Body of pancreas (tissue), 4 donors: Measurements from ENCODE around the gene GSTA4. TPM values are rescaled to one million over a fixed set of nuclear protein-coding genes. Genes with fewer than 3 reads are reported as not detected.
"Not testable (repeated sequence)": the region's sequence is repeated elsewhere in the genome, so short reads cannot be mapped to it uniquely, and the experiment has no call there.

Experiments
- ATAC-seq: fragments of 150-250 bp; one replicate; pipeline ENCODE4 v1.9.1; 2016
- DNase-seq, 4 donors: peaks; one replicate each; pipeline ENCODE4 v3.0.0-alpha.2; 2019
- H3K27ac ChIP-seq, 4 donors: fragments of 200-600 bp; sonication (generic); 1 replicate in 3 of 4; 2 replicates in 1 of 4; pipeline versions ENCODE4 v1.5.1 to v1.6.1; 2016 to 2019; ENCODE audit warnings: mild to moderate bottlenecking in 1 of 4, mixed read lengths in 1 of 4, moderate library complexity in 1 of 4
- H3K27me3 ChIP-seq, 2 donors: fragments of 200-600 bp; sonication (generic); one replicate each; pipeline ENCODE4 v1.6.0; 2016; ENCODE audit warnings: mild to moderate bottlenecking in 1 of 2
- H3K36me3 ChIP-seq, 2 donors: fragments of 200-600 bp; sonication (generic); replicated peaks in 1 of 2; 2 replicates each; pipeline ENCODE4 v1.5.1; 2016; ENCODE audit warnings: low read depth in 2 of 2; ENCODE audit not compliant: insufficient read depth in 1 of 2
- H3K4me1 ChIP-seq: fragments of 200-600 bp; sonication (generic); one replicate; pipeline ENCODE4 v1.6.0; 2016
- H3K4me3 ChIP-seq, 2 donors: fragments of 200-600 bp; sonication (generic); 1 replicate in 1 of 2; 2 replicates in 1 of 2; pipeline ENCODE4 v1.5.1; 2016 to 2019
- H3K9me3 ChIP-seq, 3 donors: fragments of 200-600 bp; sonication (generic); 1 replicate in 2 of 3; 2 replicates in 1 of 3; pipeline ENCODE4 v1.5.1; 2016
- POLR2A ChIP-seq, 3 donors: fragments of 450-650 bp; IDR thresholded peaks; one replicate each; pipeline ENCODE4 v1.6.1; 2016; ENCODE audit warnings: antibody characterized with exemption in 3 of 3, mild to moderate bottlenecking in 2 of 3
- WGBS, 2 donors: methylation state at CpG; one replicate each; pipeline ENCODE4 v1.1.5; 2017; 5-methylcytosine and 5-hydroxymethylcytosine counted together
- intact Hi-C: fragments of 100-400 bp; cut with DNase I; formaldehyde crosslinking; loops from one replicate; pipeline ENCODE4 v1.15.1; 2023
- total RNA-seq, 2 donors: library from RNA; depleted of rRNA; stranded (reverse); fragments of >200 nt; gene quantifications; one replicate each; pipeline ENCODE4 v1.1.0, GENCODE V29; 2016
- TF ChIP-seq, protein P1 (sequence below), 7 experiments: fragments of 450-650 bp in 4 of 7; fragments of 200-600 bp in 3 of 7; sonication (generic) in 3 of 7; IDR thresholded peaks; one replicate each; pipeline ENCODE4 v1.5.1; 2016 to 2019; ENCODE audit warnings: antibody characterized with exemption in 7 of 7

GSTA4 gene
- total RNA-seq, 2 donors from 2014 or later = 13.5 to 27.7 TPM

DNA sequence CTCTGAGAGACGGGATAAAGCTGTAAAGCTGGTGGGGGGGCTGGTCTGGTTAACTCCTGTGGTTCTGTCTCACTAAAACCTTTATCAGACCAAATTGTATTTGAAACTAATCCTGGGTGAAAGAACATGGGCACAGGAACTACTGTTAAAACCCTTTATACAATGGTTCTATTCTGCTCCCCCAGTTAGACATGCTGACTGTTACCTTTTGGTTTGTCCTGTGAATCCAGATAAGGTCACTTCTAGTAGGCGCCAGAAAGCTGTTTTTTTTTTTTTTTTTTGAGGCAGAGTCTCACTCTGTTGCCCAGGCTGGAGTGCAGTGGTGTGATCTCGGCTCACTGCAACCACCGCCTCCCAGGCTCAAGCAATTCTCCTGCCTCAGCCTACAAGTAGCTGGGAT lies 29.7 kb downstream of the GSTA4 start:
- Histone ChIP-seq H3K4me1 (no peaks in the 10 kb centered on the region), H3K27ac (no peak overlapping the region), H3K9me3 (no peaks in the 10 kb centered on the region), H3K27me3 (no peaks in the 10 kb centered on the region), H3K36me3 (no peaks in the 10 kb centered on the region), H3K4me3 (no peak overlapping the region)
- ATAC-seq (no peak), DNase-seq (no peak)
- WGBS, 2 donors = 77 to 82% methylated on average over 4 of the region's 4 CpGs
- intact Hi-C loops = no loop called here
- TF ChIP-seq POLR2A (IDR thresholded peaks at IDR 0.05) = no peak
- TF ChIP-seq, protein P1, sequence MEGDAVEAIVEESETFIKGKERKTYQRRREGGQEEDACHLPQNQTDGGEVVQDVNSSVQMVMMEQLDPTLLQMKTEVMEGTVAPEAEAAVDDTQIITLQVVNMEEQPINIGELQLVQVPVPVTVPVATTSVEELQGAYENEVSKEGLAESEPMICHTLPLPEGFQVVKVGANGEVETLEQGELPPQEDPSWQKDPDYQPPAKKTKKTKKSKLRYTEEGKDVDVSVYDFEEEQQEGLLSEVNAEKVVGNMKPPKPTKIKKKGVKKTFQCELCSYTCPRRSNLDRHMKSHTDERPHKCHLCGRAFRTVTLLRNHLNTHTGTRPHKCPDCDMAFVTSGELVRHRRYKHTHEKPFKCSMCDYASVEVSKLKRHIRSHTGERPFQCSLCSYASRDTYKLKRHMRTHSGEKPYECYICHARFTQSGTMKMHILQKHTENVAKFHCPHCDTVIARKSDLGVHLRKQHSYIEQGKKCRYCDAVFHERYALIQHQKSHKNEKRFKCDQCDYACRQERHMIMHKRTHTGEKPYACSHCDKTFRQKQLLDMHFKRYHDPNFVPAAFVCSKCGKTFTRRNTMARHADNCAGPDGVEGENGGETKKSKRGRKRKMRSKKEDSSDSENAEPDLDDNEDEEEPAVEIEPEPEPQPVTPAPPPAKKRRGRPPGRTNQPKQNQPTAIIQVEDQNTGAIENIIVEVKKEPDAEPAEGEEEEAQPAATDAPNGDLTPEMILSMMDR (IDR thresholded peaks at IDR 0.05) = no peak

- H3K27me3 ChIP-seq = no peaks in the 10 kb centered on the region
- no peak overlapping the region for H3K27ac ChIP-seq
- no peaks in the 10 kb centered on the region for H3K36me3 ChIP-seq
- no peaks in the 10 kb centered on the region for H3K9me3 ChIP-seq
- ATAC-seq = no peak
- intact Hi-C loops = no loop called here
- no peak for TF ChIP-seq POLR2A (IDR thresholded peaks at IDR 0.05)
- TF ChIP-seq, protein P1 (IDR thresholded peaks at IDR 0.05) = no peak
- no peak overlapping the region for H3K4me3 ChIP-seq
- WGBS, 2 donors = 80 to 82% methylated on average over 1 of the region's 1 CpG
- no peak for DNase-seq
- H3K4me1 ChIP-seq = no peaks in the 10 kb centered on the region
Observed at GRCh38 chr6:52964318-52964717, 30.8 kb downstream of the GSTA4 start.

- Histone ChIP-seq H3K4me3 (no peak overlapping the region), H3K4me1 (no peaks in the 10 kb centered on the region), H3K27me3 (no peaks in the 10 kb centered on the region), H3K36me3 (no peaks in the 10 kb centered on the region), H3K27ac (no peak overlapping the region), H3K9me3 (no peaks in the 10 kb centered on the region)
- DNase-seq (no peak), ATAC-seq (no peak)
- intact Hi-C loops = no loop called here
- no peak for TF ChIP-seq POLR2A (IDR thresholded peaks at IDR 0.05)
- TF ChIP-seq, protein P1 (IDR thresholded peaks at IDR 0.05) = no peak
- 88 to 93% methylated on average over 3 to 4 of the region's 6 CpGs for WGBS, 2 donors
Observed at GRCh38 chr6:52962701-52963100, 32.4 kb downstream of the GSTA4 start.

- intact Hi-C loops, H3K4me3 ChIP-seq, DNase-seq, H3K27me3 ChIP-seq, H3K36me3 ChIP-seq, ATAC-seq, H3K9me3 ChIP-seq, H3K4me1 ChIP-seq, H3K27ac ChIP-seq: not testable (repeated sequence)
- 73 to 79% methylated on average over 10 of the region's 10 CpGs for WGBS, 2 donors
Observed at GRCh38 chr6:52961022-52961421, 34.1 kb downstream of the GSTA4 start.

GRCh38 chr6:52960211-52960610 lies 34.9 kb downstream of the GSTA4 start:
- H3K27ac ChIP-seq, H3K4me1 ChIP-seq, DNase-seq, H3K27me3 ChIP-seq, H3K36me3 ChIP-seq, H3K9me3 ChIP-seq, H3K4me3 ChIP-seq, intact Hi-C loops, ATAC-seq: not testable (repeated sequence)
- 86 to 94% methylated on average over 8 of the region's 8 CpGs for WGBS, 2 donors

DNA sequence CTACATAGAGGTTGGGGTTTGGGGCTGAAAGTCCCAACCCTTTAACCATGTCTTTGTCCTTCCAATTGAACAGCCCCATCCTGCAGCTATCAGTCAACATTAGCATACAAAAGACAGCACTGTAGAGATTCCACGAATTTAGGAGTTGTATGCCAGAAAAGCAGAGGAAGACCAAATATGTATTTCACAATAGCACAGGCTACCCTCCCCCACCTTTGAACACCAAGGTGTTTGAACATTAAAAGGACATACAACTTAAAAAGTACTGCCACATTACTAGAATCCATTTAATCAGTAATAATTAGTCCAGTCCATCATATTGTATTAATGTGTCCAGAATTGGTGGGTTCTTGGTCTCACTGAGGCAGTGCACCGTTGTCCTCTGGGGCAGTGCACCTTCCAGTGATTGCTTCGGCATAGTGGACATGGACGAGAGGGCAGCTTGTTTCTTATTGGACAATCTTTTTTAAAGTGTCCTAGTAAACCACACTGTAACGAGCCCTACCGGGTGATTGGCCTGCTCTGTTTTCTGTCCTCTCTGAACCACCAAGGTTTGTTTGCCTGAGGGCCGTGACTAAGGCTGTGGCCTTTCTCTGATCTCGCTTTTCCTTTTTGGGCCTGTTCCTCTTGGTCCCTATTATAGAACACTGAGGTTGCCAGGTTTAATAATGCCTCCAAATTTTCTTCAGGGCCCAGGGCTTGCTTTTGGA lies 36.4 kb downstream of the GSTA4 start:
- H3K9me3 ChIP-seq = no peaks in the 10 kb centered on the region
- TF ChIP-seq POLR2A (IDR thresholded peaks at IDR 0.05) = no peak
- TF ChIP-seq, protein P1 (IDR thresholded peaks at IDR 0.05) = no peak
- H3K27ac ChIP-seq = no peak overlapping the region
- 58 to 72% methylated on average over 8 of the region's 8 CpGs for WGBS, 2 donors
- ATAC-seq (no peak), DNase-seq (no peak)
- no peak overlapping the region for H3K4me3 ChIP-seq
- no peaks in the 10 kb centered on the region for H3K27me3 ChIP-seq
- intact Hi-C loops = no loop called here
- H3K36me3 ChIP-seq = no peaks in the 10 kb centered on the region
- H3K4me1 ChIP-seq = no peaks in the 10 kb centered on the region
